ENCODE data around the gene ITPA.
A peak's percentile ranks its signal among the peaks of the same experiment; 100 is the strongest.

ITPA gene

GRCh38 chr20:3223994-3224680, 14.8 kb downstream of the ITPA start:
- no peak for TF ChIP-seq CTCF (conservative IDR thresholded peaks at IDR 0.05)
- peak overlapping the region; percentile 81 for H3K27ac ChIP-seq

GRCh38 chr20:3224681-3225421, 15.6 kb downstream of the ITPA start:
- TF ChIP-seq CTCF (conservative IDR thresholded peaks at IDR 0.05): no peak
- H3K27ac ChIP-seq: peak overlapping the region; percentile 81; the same call in 1 of the 2 replicates

- H3K27ac ChIP-seq: no peak overlapping the region
- TF ChIP-seq CTCF (conservative IDR thresholded peaks at IDR 0.05): no peak
These were observed 16.8 kb downstream of the ITPA start for GRCh38 chr20:3226093-3226492.

- TF ChIP-seq CTCF (conservative IDR thresholded peaks at IDR 0.05): no peak
- no peak overlapping the region for H3K27ac ChIP-seq
These were observed 17.6 kb downstream of the ITPA start for GRCh38 chr20:3226864-3227263.

GRCh38 chr20:3227506-3227905, 18.2 kb downstream of the ITPA start:
- H3K27ac ChIP-seq: no peak overlapping the region
- no peak for TF ChIP-seq CTCF (conservative IDR thresholded peaks at IDR 0.05)

- TF ChIP-seq CTCF (conservative IDR thresholded peaks at IDR 0.05): no peak
- H3K27ac ChIP-seq: no peak overlapping the region
These were observed 18.8 kb downstream of the ITPA start for GRCh38 chr20:3227936-3228749.

- H3K27ac ChIP-seq: no peak overlapping the region
- TF ChIP-seq CTCF (conservative IDR thresholded peaks at IDR 0.05): no peak
These were observed 19.4 kb downstream of the ITPA start for GRCh38 chr20:3228750-3229032.

Data from VCaP (cell line).